Hepatocyte (in vitro differentiated cells): ENCODE data around the gene ASTN2. TPM values are rescaled to one million over a fixed set of nuclear protein-coding genes. Genes with fewer than 3 reads are reported as not detected.

Experiments used
- DNase-seq: peaks from one replicate; pipeline ENCODE4 v3.0.0-alpha.2; 2016; ENCODE audit warnings: low spot score
- H2AFZ ChIP-seq: fragments of 200-600 bp; sonication (generic); 2 replicates; pipeline ENCODE4 v1.6.0; 2016; ENCODE audit warnings: antibody characterized with exemption, mild to moderate bottlenecking
- H3K27ac ChIP-seq: fragments of 200-600 bp; sonication (generic); 2 replicates; pipeline ENCODE4 v1.5.1; 2016; ENCODE audit warnings: mild to moderate bottlenecking
- H3K27me3 ChIP-seq: fragments of 200-600 bp; sonication (generic); 2 replicates; pipeline ENCODE4 v1.6.1; 2016
- H3K36me3 ChIP-seq: fragments of 200-600 bp; sonication (generic); replicated peaks from 2 replicates; pipeline ENCODE4 v1.5.1; 2016; ENCODE audit warnings: low read depth; ENCODE audit not compliant: insufficient read depth
- H3K4me1 ChIP-seq: fragments of 200-600 bp; sonication (generic); 2 replicates; pipeline ENCODE4 v1.5.1; 2016; ENCODE audit warnings: mild to moderate bottlenecking, moderate library complexity; ENCODE audit not compliant: insufficient read depth
- H3K4me2 ChIP-seq: fragments of 200-600 bp; sonication (generic); 2 replicates; pipeline ENCODE4 v1.6.0; 2016
- H3K4me3 ChIP-seq: fragments of 200-600 bp; sonication (generic); 2 replicates; pipeline ENCODE4 v1.5.1; 2016; ENCODE audit warnings: mild to moderate bottlenecking
- H3K79me2 ChIP-seq: fragments of 200-600 bp; sonication (generic); 2 replicates; pipeline ENCODE4 v1.6.0; 2017; ENCODE audit warnings: mild to moderate bottlenecking
- H3K9me2 ChIP-seq: fragments of 200-600 bp; sonication (generic); replicated peaks from 2 replicates; pipeline ENCODE4 v1.6.0; 2017; ENCODE audit warnings: mild to moderate bottlenecking; ENCODE audit not compliant: insufficient read depth
- H3K9me3 ChIP-seq: fragments of 200-600 bp; sonication (generic); 2 replicates; pipeline ENCODE4 v1.5.1; 2016; ENCODE audit warnings: low read depth, mild to moderate bottlenecking
- H4K20me1 ChIP-seq: fragments of 200-600 bp; sonication (generic); 2 replicates; pipeline ENCODE4 v1.6.0; 2016; ENCODE audit warnings: mild to moderate bottlenecking; ENCODE audit not compliant: insufficient read depth, poor library complexity, severe bottlenecking
- CTCF ChIP-seq: fragments of 200-600 bp; sonication (generic); IDR thresholded peaks from 2 replicates; pipeline ENCODE4 v1.5.1; 2016; ENCODE audit warnings: antibody characterized with exemption, mild to moderate bottlenecking; ENCODE audit not compliant: poor library complexity
- EZH2 ChIP-seq: fragments of 200-600 bp; sonication (generic); IDR thresholded peaks from 2 replicates; pipeline ENCODE4 v1.6.1; 2016; ENCODE audit warnings: antibody characterized with exemption, mild to moderate bottlenecking, borderline replicate concordance
- EZH2phosphoT487 ChIP-seq: fragments of 200-600 bp; sonication (generic); IDR thresholded peaks from one replicate; pipeline ENCODE4 v1.6.1; 2018; ENCODE audit warnings: antibody characterized with exemption, mild to moderate bottlenecking, low read depth, moderate library complexity; ENCODE audit not compliant: unreplicated experiment, severe bottlenecking
- WGBS: methylation state at CpG from one replicate; pipeline ENCODE4 v1.1.6; 2016; ENCODE audit warnings: low lambda C conversion rate; ENCODE audit errors: missing lambda C conversion rate; 5-methylcytosine and 5-hydroxymethylcytosine counted together
- polyA plus RNA-seq: library from polyadenylated mRNA; unstranded; fragments of >200 nt; fragmentation: Nextera tagmentation; extraction: Ambion mirVana; gene quantifications from 2 replicates; pipeline ENCODE4 v1.2.1, GENCODE V29; 2016
- total RNA-seq: library from RNA; depleted of rRNA; stranded (reverse); fragments of >200 nt; gene quantifications from 2 replicates; pipeline ENCODE4 v1.2.3, GENCODE V29; 2014

Gene ASTN2
- total and polyA plus RNA-seq, 2 experiments from 2014 or later, result 6.4 to 8.4 TPM

- WGBS, result 89% methylated on average over 3 of the region's 3 CpGs
- TF ChIP-seq EZH2phosphoT487 (no peak), CTCF (no peak), EZH2 (no peak)
- DNase-seq, result no peak
Observed at GRCh38 chr9:116626762-116627161, 788.1 kb downstream of the ASTN2 start.

GRCh38 chr9:116623715-116624114 lies 791.1 kb downstream of the ASTN2 start:
- Histone ChIP-seq H3K4me2 (no peak overlapping the region), H4K20me1 (no peaks in the 10 kb centered on the region), H3K4me3 (no peak overlapping the region), H3K36me3 (no peaks in the 10 kb centered on the region), H3K9me2 (no peaks in the 10 kb centered on the region), H2AFZ (no peak overlapping the region), H3K9me3 (no peaks in the 10 kb centered on the region), H3K27me3 (no peaks in the 10 kb centered on the region), H3K4me1 (no peaks in the 10 kb centered on the region), H3K79me2 (no peaks in the 10 kb centered on the region), H3K27ac (no peak overlapping the region)
- no peak for DNase-seq
- WGBS, result 87% methylated on average over 4 of the region's 4 CpGs
- TF ChIP-seq CTCF, result no peak
- TF ChIP-seq EZH2phosphoT487, result no peak
- no peak for TF ChIP-seq EZH2

More at GRCh38 chr9:116626762-116627161, 788.1 kb downstream of the ASTN2 start:
- Histone ChIP-seq H3K27ac (no peak overlapping the region), H3K9me3 (no peaks in the 10 kb centered on the region), H3K4me1 (no peaks in the 10 kb centered on the region), H2AFZ (no peak overlapping the region), H3K27me3 (no peaks in the 10 kb centered on the region), H4K20me1 (no peaks in the 10 kb centered on the region), H3K36me3 (no peaks in the 10 kb centered on the region), H3K9me2 (no peaks in the 10 kb centered on the region), H3K79me2 (no peaks in the 10 kb centered on the region), H3K4me2 (no peak overlapping the region), H3K4me3 (no peak overlapping the region)

- TF ChIP-seq EZH2phosphoT487 (no peak), EZH2 (no peak), CTCF (no peak)
- WGBS, result 88% methylated on average over 3 of the region's 3 CpGs
Observed at GRCh38 chr9:116617389-116617788, 797.5 kb downstream of the ASTN2 start.

More at GRCh38 chr9:116617389-116617788, 797.5 kb downstream of the ASTN2 start:
- no peak for DNase-seq
- Histone ChIP-seq H3K4me3 (no peak overlapping the region), H3K79me2 (no peaks in the 10 kb centered on the region), H3K36me3 (no peaks in the 10 kb centered on the region), H2AFZ (no peak overlapping the region), H3K9me3 (no peaks in the 10 kb centered on the region), H3K9me2 (no peaks in the 10 kb centered on the region), H4K20me1 (no peaks in the 10 kb centered on the region), H3K4me2 (no peak overlapping the region), H3K27ac (no peak overlapping the region), H3K27me3 (no peaks in the 10 kb centered on the region), H3K4me1 (no peaks in the 10 kb centered on the region)
